WTC11 (cell line): Measurements from ENCODE around the gene PMIS2.

ENCODE experiments used
- ESRRA ChIP-seq: sonication (generic); formaldehyde crosslinking; IDR thresholded peaks from 2 replicates; pipeline ENCODE4 v1.8.1; 2022; ENCODE audit warnings: mild to moderate bottlenecking, missing genetic modification reagents, borderline replicate concordance
- IRF2 ChIP-seq: sonication (generic); formaldehyde crosslinking; IDR thresholded peaks from 2 replicates; pipeline ENCODE4 v1.8.0; 2022; ENCODE audit warnings: low read depth, missing genetic modification reagents, borderline replicate concordance
- NR2C2 ChIP-seq: sonication (generic); formaldehyde crosslinking; IDR thresholded peaks from 2 replicates; pipeline ENCODE4 v1.8.0; 2022; ENCODE audit warnings: mild to moderate bottlenecking, missing genetic modification reagents
- SP1 ChIP-seq: sonication (generic); formaldehyde crosslinking; conservative IDR thresholded peaks from 2 replicates; pipeline ENCODE4 v1.8.1; 2022; ENCODE audit warnings: missing genetic modification reagents
- ZNF121 ChIP-seq: sonication (generic); formaldehyde crosslinking; IDR thresholded peaks from 2 replicates; pipeline ENCODE4 v1.8.0; 2023; ENCODE audit warnings: missing genetic modification reagents
- ZNF263 ChIP-seq: sonication (generic); formaldehyde crosslinking; IDR thresholded peaks from 2 replicates; pipeline ENCODE4 v1.8.1; 2022; ENCODE audit warnings: low read depth, mild to moderate bottlenecking, moderate library complexity, missing genetic modification reagents
- ZNF317 ChIP-seq: sonication (generic); formaldehyde crosslinking; IDR thresholded peaks from 2 replicates; pipeline ENCODE4 v1.8.1; 2023; ENCODE audit warnings: low read depth, mild to moderate bottlenecking, moderate library complexity, missing genetic modification reagents, borderline replicate concordance
- TF ChIP-seq, protein P1 (sequence below): sonication (generic); formaldehyde crosslinking; conservative IDR thresholded peaks from 2 replicates; pipeline ENCODE4 v1.8.1; 2023; ENCODE audit warnings: mild to moderate bottlenecking, low read depth, missing genetic modification reagents, moderate library complexity
- TF ChIP-seq, protein P2 (sequence below): sonication (generic); formaldehyde crosslinking; IDR thresholded peaks from 2 replicates; pipeline ENCODE4 v1.8.1; 2023; ENCODE audit warnings: mild to moderate bottlenecking, missing genetic modification reagents, moderate library complexity
- TF ChIP-seq, protein P3 (sequence below): fragments of 200-600 bp; IDR thresholded peaks from 2 replicates; pipeline ENCODE4 v1.8.0; 2022; ENCODE audit warnings: antibody characterized with exemption
- TF ChIP-seq, protein P4 (sequence below): sonication (generic); formaldehyde crosslinking; IDR thresholded peaks from 2 replicates; pipeline ENCODE4 v1.8.1; 2022; ENCODE audit warnings: mild to moderate bottlenecking, missing genetic modification reagents, moderate library complexity, borderline replicate concordance

DNA sequence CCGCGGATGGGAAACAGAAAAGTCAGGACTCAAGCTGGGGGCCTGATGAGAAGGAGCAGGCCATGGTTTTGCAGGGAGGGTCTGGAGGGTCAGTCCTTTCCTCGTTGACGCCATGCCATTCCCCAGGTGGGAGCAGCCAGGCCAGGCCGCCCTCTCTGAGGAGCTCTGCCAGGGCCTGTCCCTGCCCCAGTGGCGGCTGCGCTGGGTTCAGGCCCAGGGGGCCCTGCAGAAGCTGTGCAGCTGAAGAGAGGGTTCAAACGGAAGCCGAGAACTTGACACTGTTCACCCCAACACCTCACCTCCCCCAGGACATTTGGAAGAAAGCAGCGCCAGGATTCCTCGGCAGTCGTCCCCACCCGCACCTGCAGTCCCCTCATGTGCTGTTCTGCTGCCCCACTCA lies 36.8 kb downstream of the PMIS2 start:
- TF ChIP-seq, protein P1, sequence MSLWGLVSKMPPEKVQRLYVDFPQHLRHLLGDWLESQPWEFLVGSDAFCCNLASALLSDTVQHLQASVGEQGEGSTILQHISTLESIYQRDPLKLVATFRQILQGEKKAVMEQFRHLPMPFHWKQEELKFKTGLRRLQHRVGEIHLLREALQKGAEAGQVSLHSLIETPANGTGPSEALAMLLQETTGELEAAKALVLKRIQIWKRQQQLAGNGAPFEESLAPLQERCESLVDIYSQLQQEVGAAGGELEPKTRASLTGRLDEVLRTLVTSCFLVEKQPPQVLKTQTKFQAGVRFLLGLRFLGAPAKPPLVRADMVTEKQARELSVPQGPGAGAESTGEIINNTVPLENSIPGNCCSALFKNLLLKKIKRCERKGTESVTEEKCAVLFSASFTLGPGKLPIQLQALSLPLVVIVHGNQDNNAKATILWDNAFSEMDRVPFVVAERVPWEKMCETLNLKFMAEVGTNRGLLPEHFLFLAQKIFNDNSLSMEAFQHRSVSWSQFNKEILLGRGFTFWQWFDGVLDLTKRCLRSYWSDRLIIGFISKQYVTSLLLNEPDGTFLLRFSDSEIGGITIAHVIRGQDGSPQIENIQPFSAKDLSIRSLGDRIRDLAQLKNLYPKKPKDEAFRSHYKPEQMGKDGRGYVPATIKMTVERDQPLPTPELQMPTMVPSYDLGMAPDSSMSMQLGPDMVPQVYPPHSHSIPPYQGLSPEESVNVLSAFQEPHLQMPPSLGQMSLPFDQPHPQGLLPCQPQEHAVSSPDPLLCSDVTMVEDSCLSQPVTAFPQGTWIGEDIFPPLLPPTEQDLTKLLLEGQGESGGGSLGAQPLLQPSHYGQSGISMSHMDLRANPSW (CRISPR knock-in tag) = no peak
- no peak for TF ChIP-seq SP1
- TF ChIP-seq, protein P2, sequence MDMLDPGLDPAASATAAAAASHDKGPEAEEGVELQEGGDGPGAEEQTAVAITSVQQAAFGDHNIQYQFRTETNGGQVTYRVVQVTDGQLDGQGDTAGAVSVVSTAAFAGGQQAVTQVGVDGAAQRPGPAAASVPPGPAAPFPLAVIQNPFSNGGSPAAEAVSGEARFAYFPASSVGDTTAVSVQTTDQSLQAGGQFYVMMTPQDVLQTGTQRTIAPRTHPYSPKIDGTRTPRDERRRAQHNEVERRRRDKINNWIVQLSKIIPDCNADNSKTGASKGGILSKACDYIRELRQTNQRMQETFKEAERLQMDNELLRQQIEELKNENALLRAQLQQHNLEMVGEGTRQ = no peak
- TF ChIP-seq, protein P3, sequence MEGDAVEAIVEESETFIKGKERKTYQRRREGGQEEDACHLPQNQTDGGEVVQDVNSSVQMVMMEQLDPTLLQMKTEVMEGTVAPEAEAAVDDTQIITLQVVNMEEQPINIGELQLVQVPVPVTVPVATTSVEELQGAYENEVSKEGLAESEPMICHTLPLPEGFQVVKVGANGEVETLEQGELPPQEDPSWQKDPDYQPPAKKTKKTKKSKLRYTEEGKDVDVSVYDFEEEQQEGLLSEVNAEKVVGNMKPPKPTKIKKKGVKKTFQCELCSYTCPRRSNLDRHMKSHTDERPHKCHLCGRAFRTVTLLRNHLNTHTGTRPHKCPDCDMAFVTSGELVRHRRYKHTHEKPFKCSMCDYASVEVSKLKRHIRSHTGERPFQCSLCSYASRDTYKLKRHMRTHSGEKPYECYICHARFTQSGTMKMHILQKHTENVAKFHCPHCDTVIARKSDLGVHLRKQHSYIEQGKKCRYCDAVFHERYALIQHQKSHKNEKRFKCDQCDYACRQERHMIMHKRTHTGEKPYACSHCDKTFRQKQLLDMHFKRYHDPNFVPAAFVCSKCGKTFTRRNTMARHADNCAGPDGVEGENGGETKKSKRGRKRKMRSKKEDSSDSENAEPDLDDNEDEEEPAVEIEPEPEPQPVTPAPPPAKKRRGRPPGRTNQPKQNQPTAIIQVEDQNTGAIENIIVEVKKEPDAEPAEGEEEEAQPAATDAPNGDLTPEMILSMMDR = no peak
- TF ChIP-seq, protein P4, sequence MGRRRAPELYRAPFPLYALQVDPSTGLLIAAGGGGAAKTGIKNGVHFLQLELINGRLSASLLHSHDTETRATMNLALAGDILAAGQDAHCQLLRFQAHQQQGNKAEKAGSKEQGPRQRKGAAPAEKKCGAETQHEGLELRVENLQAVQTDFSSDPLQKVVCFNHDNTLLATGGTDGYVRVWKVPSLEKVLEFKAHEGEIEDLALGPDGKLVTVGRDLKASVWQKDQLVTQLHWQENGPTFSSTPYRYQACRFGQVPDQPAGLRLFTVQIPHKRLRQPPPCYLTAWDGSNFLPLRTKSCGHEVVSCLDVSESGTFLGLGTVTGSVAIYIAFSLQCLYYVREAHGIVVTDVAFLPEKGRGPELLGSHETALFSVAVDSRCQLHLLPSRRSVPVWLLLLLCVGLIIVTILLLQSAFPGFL (CRISPR knock-in tag) = no peak
- TF ChIP-seq ESRRA (CRISPR knock-in tag) = no peak
- TF ChIP-seq NR2C2 (CRISPR knock-in tag) = no peak
- TF ChIP-seq IRF2 = no peak
- TF ChIP-seq ZNF317 (CRISPR knock-in tag) = no peak
- no peak for TF ChIP-seq ZNF121 (CRISPR knock-in tag)
- TF ChIP-seq ZNF263 (CRISPR knock-in tag) = no peak
